Colonic mucosa (tissue), 4 donors: ENCODE data around the gene ADAMTS17. TPM values are rescaled to one million over a fixed set of nuclear protein-coding genes. Genes with fewer than 3 reads are reported as not detected.

ENCODE experiments used
- DNase-seq: peaks from one replicate; pipeline ENCODE4 v3.0.0-alpha.2; 2020
- H3K27ac ChIP-seq: fragments of 200-600 bp; one replicate; pipeline ENCODE4 v1.8.0; 2021
- H3K27me3 ChIP-seq: fragments of 200-600 bp; one replicate; pipeline ENCODE4 v1.8.0; 2021
- H3K36me3 ChIP-seq: fragments of 200-600 bp; one replicate; pipeline ENCODE4 v1.8.0; 2021
- H3K4me1 ChIP-seq: fragments of 200-600 bp; one replicate; pipeline ENCODE4 v1.8.0; 2021; ENCODE audit warnings: mild to moderate bottlenecking
- H3K4me3 ChIP-seq: fragments of 200-600 bp; one replicate; pipeline ENCODE4 v1.8.0; 2021
- H3K9ac ChIP-seq, 2 donors: one replicate each; pipeline ENCODE4 v1.7.0; 2013; ENCODE audit warnings: control low read depth in 2 of 2, low read depth in 2 of 2, low read length in 2 of 2
- H3K9me3 ChIP-seq: fragments of 200-600 bp; one replicate; pipeline ENCODE4 v1.8.0; 2021
- intact Hi-C: fragments of 100-400 bp; cut with DNase I; formaldehyde crosslinking; loops from one replicate; pipeline ENCODE4 v1.14.1; 2022
- total RNA-seq, 2 donors: library from RNA; stranded (reverse); fragmentation: NEBNext Ultra II Directional in 1 of 2; extraction: Animal tissue kit (Norgen Biotek cat#: 25700) in 1 of 2; gene quantifications; one replicate each; pipeline ENCODE4 v1.2.1, GENCODE V29; 2021
- TF ChIP-seq, protein P1 (sequence below): fragments of 200-600 bp; IDR thresholded peaks from one replicate; pipeline ENCODE4 v1.8.0; 2022; ENCODE audit warnings: antibody characterized with exemption, mild to moderate bottlenecking
- donor health status: healthy.
- donor health status: DM: no; HTN: no; CAD: no.
- donor health status: DM: no; HTN: no; CAD: no.

ADAMTS17 gene
- total RNA-seq, 2 donors from 2014 or later = 4.2 to 8.3 TPM

DNA sequence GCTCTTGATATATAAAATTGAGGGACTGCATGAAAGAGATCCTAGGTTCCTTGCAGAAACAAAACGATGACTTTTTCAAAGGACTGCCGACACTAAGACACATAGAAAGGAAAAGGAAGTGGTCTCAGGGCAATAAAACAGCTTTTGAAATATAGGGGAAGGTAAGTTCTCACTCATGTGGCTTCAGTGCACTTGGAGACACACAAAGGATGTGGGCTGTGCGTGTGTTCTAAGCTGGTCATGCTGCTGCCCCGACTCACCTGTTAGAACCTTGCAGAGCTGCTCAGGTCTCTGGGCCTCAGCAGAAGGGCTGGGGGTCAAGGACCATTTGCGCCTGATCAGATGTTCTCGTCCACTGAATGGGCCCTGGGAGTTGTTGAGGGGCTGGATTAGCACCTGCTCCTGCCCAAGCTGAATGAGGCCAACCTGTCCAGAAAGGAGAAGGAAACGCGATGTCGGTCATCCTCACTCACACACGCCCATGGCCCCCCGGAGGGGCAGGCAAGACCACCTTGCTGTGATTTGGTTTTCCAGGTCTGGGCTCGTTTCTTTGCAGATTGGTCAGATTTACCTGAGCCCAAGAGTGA lies 11.1 kb downstream of the ADAMTS17 start:
- intact Hi-C loops = no loop called here
- no peak overlapping the region for H3K4me3 ChIP-seq
- no peak overlapping the region for H3K9ac ChIP-seq
- TF ChIP-seq, protein P1, sequence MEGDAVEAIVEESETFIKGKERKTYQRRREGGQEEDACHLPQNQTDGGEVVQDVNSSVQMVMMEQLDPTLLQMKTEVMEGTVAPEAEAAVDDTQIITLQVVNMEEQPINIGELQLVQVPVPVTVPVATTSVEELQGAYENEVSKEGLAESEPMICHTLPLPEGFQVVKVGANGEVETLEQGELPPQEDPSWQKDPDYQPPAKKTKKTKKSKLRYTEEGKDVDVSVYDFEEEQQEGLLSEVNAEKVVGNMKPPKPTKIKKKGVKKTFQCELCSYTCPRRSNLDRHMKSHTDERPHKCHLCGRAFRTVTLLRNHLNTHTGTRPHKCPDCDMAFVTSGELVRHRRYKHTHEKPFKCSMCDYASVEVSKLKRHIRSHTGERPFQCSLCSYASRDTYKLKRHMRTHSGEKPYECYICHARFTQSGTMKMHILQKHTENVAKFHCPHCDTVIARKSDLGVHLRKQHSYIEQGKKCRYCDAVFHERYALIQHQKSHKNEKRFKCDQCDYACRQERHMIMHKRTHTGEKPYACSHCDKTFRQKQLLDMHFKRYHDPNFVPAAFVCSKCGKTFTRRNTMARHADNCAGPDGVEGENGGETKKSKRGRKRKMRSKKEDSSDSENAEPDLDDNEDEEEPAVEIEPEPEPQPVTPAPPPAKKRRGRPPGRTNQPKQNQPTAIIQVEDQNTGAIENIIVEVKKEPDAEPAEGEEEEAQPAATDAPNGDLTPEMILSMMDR = no peak
- no peaks in the 10 kb centered on the region for H3K9me3 ChIP-seq
- H3K27ac ChIP-seq = no peak overlapping the region
- H3K36me3 ChIP-seq = no peaks in the 10 kb centered on the region
- DNase-seq = no peak
- H3K4me1 ChIP-seq = no peaks in the 10 kb centered on the region
- H3K27me3 ChIP-seq = no peaks in the 10 kb centered on the region

DNA sequence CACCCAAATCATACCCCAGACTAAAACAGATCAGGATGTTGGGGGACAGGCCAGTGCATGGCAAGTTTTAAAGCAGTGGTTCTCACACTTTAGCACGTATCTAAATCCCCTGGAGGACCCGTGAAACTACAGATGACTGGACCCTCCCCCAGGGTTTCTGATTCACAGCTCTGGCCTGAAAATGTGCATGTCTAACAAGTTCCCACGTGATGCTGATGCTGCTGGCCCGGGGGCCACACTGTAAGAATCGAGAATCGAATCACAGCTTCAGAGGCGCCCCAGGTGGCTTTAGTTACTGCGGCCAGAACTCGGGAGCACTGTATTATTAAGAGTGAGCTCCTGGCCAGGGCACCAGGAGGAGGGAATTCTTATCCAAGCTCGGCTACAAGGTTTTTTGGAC lies 11.6 kb downstream of the ADAMTS17 start:
- Histone ChIP-seq H3K27me3 (no peaks in the 10 kb centered on the region), H3K4me3 (no peak overlapping the region), H3K9ac (no peak overlapping the region), H3K4me1 (no peaks in the 10 kb centered on the region), H3K36me3 (no peaks in the 10 kb centered on the region), H3K27ac (no peak overlapping the region), H3K9me3 (no peaks in the 10 kb centered on the region)
- DNase-seq = no peak
- intact Hi-C loops = no loop called here
- TF ChIP-seq, protein P1 = no peak

DNA sequence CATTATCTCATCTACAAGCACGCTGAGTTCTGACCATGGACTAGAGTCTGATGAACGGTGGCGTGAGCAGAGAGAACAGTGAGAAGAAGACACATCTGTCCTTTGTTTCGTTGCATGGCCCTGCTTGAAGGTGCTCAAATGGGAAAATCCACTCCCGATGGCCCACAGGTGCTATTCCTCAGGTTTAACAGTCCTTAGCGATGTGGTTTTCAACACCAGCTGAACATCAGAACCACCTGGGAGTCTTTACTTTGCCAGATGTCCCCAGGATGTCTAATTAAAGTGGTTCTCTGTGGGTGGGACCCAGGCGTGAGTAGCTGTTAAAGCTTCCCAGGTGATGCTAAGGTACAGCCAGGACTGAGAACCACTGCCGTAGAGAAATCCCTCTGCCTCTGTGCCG lies 13.0 kb downstream of the ADAMTS17 start:
- no peak for DNase-seq
- H3K4me1 ChIP-seq = no peaks in the 10 kb centered on the region
- no peak overlapping the region for H3K4me3 ChIP-seq
- intact Hi-C loops = no loop called here
- H3K27ac ChIP-seq = no peak overlapping the region
- no peaks in the 10 kb centered on the region for H3K36me3 ChIP-seq
- H3K9me3 ChIP-seq = no peaks in the 10 kb centered on the region
- no peaks in the 10 kb centered on the region for H3K27me3 ChIP-seq
- no peak overlapping the region for H3K9ac ChIP-seq
- TF ChIP-seq, protein P1 = no peak

DNA sequence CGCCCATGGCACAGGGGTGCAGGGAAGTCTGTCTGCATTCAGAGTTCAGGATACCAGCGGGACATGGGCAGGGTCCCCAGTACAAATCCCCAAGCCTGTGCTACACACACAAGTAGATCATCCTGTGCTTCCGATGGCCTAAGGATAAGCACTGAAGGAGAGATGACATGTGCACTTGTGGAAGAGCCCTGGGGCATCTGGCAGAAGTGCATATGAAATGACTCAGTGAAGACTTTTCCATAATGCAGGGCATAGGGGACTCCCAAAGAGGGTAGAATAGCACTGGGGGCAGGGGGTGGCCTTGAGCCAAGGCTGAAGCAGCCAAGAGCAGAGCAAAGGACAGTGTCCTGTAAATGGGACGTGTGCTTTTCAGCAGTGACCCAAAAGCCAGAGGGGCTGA lies 22.9 kb downstream of the ADAMTS17 start:
- no peaks in the 10 kb centered on the region for H3K9me3 ChIP-seq
- intact Hi-C loops = no loop called here
- H3K27me3 ChIP-seq = no peaks in the 10 kb centered on the region
- H3K36me3 ChIP-seq = no peaks in the 10 kb centered on the region
- no peak overlapping the region for H3K27ac ChIP-seq
- no peak overlapping the region for H3K4me3 ChIP-seq
- TF ChIP-seq, protein P1 = no peak
- no peak overlapping the region for H3K9ac ChIP-seq
- H3K4me1 ChIP-seq = no peaks in the 10 kb centered on the region
- DNase-seq = no peak

DNA sequence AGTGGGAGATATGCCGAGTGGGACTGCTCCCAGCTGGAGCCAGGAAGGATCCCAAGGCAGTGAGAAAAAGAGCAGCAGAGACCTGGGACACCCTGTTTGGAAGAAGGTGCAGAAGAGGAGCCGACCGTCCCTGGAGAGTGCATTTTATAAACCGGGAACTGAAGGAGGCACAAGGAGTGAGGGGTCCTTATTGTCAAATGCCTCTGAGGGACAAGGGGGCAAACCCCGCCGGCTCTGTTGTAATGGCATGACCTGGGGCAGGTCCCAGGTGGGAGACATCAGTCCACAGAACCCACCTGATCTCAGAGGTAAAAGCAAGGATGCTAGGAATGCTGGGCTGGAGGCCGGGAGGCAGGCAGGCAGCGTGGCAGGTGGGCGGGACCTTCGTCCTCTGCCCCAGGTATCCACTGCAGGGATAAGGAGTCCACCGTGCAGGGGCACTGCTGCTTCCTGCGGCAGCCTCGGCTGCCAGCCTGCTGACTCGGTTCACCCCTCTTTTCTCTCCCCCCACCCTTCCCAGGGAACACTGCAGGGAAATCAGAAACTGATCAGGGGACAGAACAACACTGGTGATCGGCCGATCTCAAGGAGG lies 26.9 kb downstream of the ADAMTS17 start:
- TF ChIP-seq, protein P1 = no peak
- Histone ChIP-seq H3K36me3 (no peaks in the 10 kb centered on the region), H3K27me3 (no peaks in the 10 kb centered on the region), H3K4me1 (no peaks in the 10 kb centered on the region), H3K9ac (no peak overlapping the region), H3K4me3 (no peak overlapping the region), H3K9me3 (no peaks in the 10 kb centered on the region), H3K27ac (no peak overlapping the region)
- DNase-seq = no peak
- intact Hi-C loops = no loop called here
